Fibroblast of lung (primary cell): ENCODE data around the gene SLC6A13. TPM values are rescaled to one million over a fixed set of nuclear protein-coding genes. Genes with fewer than 3 reads are reported as not detected.

Experiments used
- DNase-seq, 2 donors: peaks; one replicate each; pipeline versions ENCODE4 v3.0.0 to v3.0.0-alpha.2; 2010; ENCODE audit warnings: low read depth in 2 of 2
- H2AFZ ChIP-seq: 2 replicates; pipeline ENCODE4 v1.5.1; 2012; ENCODE audit warnings: low read length, control low read depth, inconsistent platforms
- H3K27ac ChIP-seq: 2 replicates; pipeline ENCODE4 v1.5.1; 2011; ENCODE audit warnings: low read length, control low read depth; ENCODE audit not compliant: insufficient read depth
- H3K27me3 ChIP-seq: 2 replicates; pipeline ENCODE4 v1.5.1; 2011; ENCODE audit warnings: mild to moderate bottlenecking, low read length; ENCODE audit not compliant: control insufficient read depth, insufficient read depth
- H3K36me3 ChIP-seq: 2 replicates; pipeline ENCODE4 v1.5.1; 2011; ENCODE audit warnings: low read length; ENCODE audit not compliant: control insufficient read depth, insufficient read depth
- H3K4me1 ChIP-seq: 2 replicates; pipeline ENCODE4 v1.5.1; 2011; ENCODE audit warnings: low read length; ENCODE audit not compliant: control insufficient read depth, insufficient read depth; ENCODE audit errors: extremely low read depth
- H3K4me2 ChIP-seq: 2 replicates; pipeline ENCODE4 v1.5.1; 2011; ENCODE audit warnings: low read length, control low read depth; ENCODE audit not compliant: insufficient read depth; ENCODE audit errors: extremely low read depth
- H3K4me3 ChIP-seq, 4 experiments: fragments of 200-600 bp in 1 of 4; sonication (generic) in 1 of 4; replicated peaks in 1 of 4; 2 replicates each; pipeline ENCODE4 v1.5.1; 2011 to 2016; ENCODE audit warnings: low read length in 4 of 4, low read depth in 3 of 4, mild to moderate bottlenecking in 3 of 4, control low read depth in 2 of 4, inconsistent platforms in 1 of 4, mixed read lengths in 1 of 4; ENCODE audit not compliant: insufficient read depth in 1 of 4; ENCODE audit errors: control extremely low read depth in 1 of 4
- H3K79me2 ChIP-seq: 2 replicates; pipeline ENCODE4 v1.5.1; 2012; ENCODE audit warnings: mild to moderate bottlenecking, low read length, inconsistent platforms; ENCODE audit not compliant: control insufficient read depth, insufficient read depth
- H3K9ac ChIP-seq: 2 replicates; pipeline ENCODE4 v1.5.1; 2011; ENCODE audit warnings: mild to moderate bottlenecking, low read length, control low read depth; ENCODE audit not compliant: insufficient read depth
- H3K9me3 ChIP-seq: 2 replicates; pipeline ENCODE4 v1.5.1; 2012; ENCODE audit warnings: low read depth, low read length; ENCODE audit not compliant: control insufficient read depth, insufficient read depth
- H4K20me1 ChIP-seq: 2 replicates; pipeline ENCODE4 v1.5.1; 2011; ENCODE audit warnings: low read length; ENCODE audit not compliant: control insufficient read depth, insufficient read depth; ENCODE audit errors: extremely low read depth
- EZH2 ChIP-seq: IDR thresholded peaks from 2 replicates; pipeline ENCODE4 v1.5.1; 2012; ENCODE audit warnings: low read length, control low read depth, mild to moderate bottlenecking; ENCODE audit errors: missing control alignments
- polyA plus RNA-seq, 2 donors: library from polyadenylated mRNA; depleted of rRNA in 1 of 2; stranded (reverse) in 1 of 2; unstranded in 1 of 2; fragments of >200 nt; gene quantifications; 2 replicates each; pipeline ENCODE4 v1.2.1, GENCODE V29; 2011 to 2012; ENCODE audit warnings: missing spikeins in 1 of 2
- total RNA-seq: library from RNA; depleted of rRNA; stranded (reverse); fragments of >200 nt; gene quantifications from 2 replicates; pipeline ENCODE4 v1.2.1, GENCODE V29; 2014
- TF ChIP-seq, protein P1 (sequence below), 2 donors: IDR thresholded peaks in 1 of 2; conservative IDR thresholded peaks in 1 of 2; 1 replicate in 1 of 2; 2 replicates in 1 of 2; pipeline ENCODE4 v1.5.1; 2011 to 2012; ENCODE audit warnings: low read length in 2 of 2, control low read depth in 1 of 2, inconsistent platforms in 1 of 2, low read depth in 1 of 2, mild to moderate bottlenecking in 1 of 2

The SLC6A13 gene
- total and polyA plus RNA-seq, 2 donors (not counting 1 experiment from before 2014, with no cell fraction given): not detected

DNA sequence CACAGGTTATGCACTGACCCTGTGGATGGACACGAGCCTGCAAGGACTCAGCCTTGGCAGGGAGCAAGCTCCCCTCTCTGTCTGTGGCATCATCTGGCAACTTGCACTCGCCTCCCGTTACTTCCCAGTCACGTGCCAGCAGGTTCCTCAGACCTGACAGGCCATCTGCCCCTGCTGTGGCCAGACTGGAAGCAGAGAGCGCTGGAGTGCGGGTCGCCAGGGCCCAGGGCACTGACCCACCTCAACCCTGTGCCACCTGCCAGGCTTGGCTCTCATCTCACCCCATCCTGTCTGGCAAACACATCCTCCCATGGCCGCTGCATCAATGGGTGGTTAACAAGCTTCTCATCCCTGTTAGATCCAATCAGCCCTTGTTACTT lies 77.1 kb downstream of the SLC6A13 start:
- Histone ChIP-seq H3K36me3 (no peaks in the 10 kb centered on the region), H3K4me2 (no peak overlapping the region), H3K27me3 (no peaks in the 10 kb centered on the region), H3K79me2 (no peaks in the 10 kb centered on the region), H3K9me3 (no peaks in the 10 kb centered on the region), H2AFZ (no peak overlapping the region), H3K4me3 (no peak overlapping the region), H3K27ac (no peak overlapping the region), H3K9ac (no peak overlapping the region), H4K20me1 (no peaks in the 10 kb centered on the region), H3K4me1 (peaks cover 9% of the 10 kb centered on the region)
- no peak for DNase-seq
- no peak for TF ChIP-seq EZH2
- TF ChIP-seq, protein P1, sequence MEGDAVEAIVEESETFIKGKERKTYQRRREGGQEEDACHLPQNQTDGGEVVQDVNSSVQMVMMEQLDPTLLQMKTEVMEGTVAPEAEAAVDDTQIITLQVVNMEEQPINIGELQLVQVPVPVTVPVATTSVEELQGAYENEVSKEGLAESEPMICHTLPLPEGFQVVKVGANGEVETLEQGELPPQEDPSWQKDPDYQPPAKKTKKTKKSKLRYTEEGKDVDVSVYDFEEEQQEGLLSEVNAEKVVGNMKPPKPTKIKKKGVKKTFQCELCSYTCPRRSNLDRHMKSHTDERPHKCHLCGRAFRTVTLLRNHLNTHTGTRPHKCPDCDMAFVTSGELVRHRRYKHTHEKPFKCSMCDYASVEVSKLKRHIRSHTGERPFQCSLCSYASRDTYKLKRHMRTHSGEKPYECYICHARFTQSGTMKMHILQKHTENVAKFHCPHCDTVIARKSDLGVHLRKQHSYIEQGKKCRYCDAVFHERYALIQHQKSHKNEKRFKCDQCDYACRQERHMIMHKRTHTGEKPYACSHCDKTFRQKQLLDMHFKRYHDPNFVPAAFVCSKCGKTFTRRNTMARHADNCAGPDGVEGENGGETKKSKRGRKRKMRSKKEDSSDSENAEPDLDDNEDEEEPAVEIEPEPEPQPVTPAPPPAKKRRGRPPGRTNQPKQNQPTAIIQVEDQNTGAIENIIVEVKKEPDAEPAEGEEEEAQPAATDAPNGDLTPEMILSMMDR (conservative IDR thresholded peaks at IDR 0.05 in 1 of 2, IDR thresholded peaks at IDR 0.05 in 1 of 2; ENCODE audit: low read depth in 1 of 2, low read length in 2 of 2): no peak

DNA sequence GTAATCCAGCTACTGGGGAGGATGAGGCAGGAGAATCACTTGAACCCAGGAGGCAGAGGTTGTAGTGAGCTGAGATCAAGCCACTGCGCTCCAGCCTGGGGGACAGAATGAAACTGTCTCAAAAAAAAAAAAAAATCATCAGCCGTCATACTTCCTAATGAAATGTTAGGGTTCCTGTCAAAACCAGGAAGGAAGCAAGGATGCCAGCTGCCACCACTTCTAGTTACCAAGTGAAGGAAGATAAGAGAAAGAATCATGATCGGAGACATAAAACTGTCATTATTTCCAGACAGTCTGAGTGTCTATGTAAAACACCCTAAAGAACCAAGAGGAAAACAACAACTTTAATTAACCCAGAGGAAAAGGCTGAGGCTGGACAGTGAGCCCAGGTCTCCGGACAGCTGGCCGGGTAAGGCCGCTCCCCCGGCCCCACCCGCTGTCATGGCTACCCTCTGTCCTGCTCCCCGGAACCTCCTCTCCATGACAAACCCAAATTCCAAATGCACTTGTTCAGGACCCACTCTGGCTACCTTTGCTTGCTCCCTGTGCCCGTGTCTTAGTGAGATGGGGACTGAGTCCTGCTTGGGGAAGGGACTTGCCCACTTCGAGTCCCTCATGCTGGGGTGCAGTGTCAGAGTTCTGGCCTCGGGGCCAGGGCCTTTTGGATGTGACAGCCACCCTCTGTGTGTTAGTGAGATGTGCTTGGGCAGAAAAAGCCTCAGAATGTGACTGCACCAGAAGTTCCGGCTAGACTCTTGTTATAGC lies 77.6 kb downstream of the SLC6A13 start:
- H3K9ac ChIP-seq: no peak overlapping the region
- H3K4me3 ChIP-seq: no peak overlapping the region
- H3K27ac ChIP-seq: no peak overlapping the region
- H3K79me2 ChIP-seq: no peaks in the 10 kb centered on the region
- H3K9me3 ChIP-seq: no peaks in the 10 kb centered on the region
- H3K36me3 ChIP-seq: no peaks in the 10 kb centered on the region
- no peak overlapping the region for H2AFZ ChIP-seq
- H4K20me1 ChIP-seq: no peaks in the 10 kb centered on the region
- no peak overlapping the region for H3K4me2 ChIP-seq
- DNase-seq: no peak
- H3K27me3 ChIP-seq: no peaks in the 10 kb centered on the region
- H3K4me1 ChIP-seq: peaks cover 9% of the 10 kb centered on the region
- TF ChIP-seq, protein P1 (conservative IDR thresholded peaks at IDR 0.05 in 1 of 2, IDR thresholded peaks at IDR 0.05 in 1 of 2; ENCODE audit: low read depth in 1 of 2, low read length in 2 of 2): no peak
- TF ChIP-seq EZH2: no peak

DNA sequence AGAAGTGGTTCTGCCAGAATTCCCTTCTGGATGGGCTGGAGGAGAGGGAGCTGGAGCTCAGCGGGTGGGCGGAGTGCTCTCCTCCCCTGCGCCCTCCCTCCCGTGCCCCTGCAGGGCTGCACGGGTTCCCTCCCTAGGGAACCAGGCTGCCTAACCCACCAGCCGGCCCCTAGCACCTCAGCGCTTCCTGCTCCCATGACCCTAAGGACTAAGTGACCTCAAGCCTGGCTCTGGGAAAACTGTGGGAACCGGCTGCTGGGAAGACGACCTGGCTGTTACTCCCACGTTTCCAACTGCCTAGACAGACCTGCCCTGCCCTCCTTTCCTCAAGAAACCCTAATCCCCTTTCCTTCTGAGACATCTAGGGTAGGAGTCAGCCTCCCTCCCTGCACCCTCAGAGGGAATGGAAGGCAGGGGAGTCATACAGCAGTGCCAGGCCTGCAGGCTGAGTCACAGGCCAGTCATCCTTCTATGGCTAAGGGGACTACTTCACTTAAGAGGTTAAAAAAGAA lies 80.2 kb downstream of the SLC6A13 start:
- no peaks in the 10 kb centered on the region for H4K20me1 ChIP-seq
- H3K4me2 ChIP-seq: no peak overlapping the region
- no peaks in the 10 kb centered on the region for H3K27me3 ChIP-seq
- DNase-seq: peak; percentile 70 to 83
- H3K9ac ChIP-seq: no peak overlapping the region
- TF ChIP-seq EZH2: no peak
- TF ChIP-seq, protein P1 (conservative IDR thresholded peaks at IDR 0.05 in 1 of 2, IDR thresholded peaks at IDR 0.05 in 1 of 2; ENCODE audit: low read depth in 1 of 2, low read length in 2 of 2): no peak
- no peaks in the 10 kb centered on the region for H3K79me2 ChIP-seq
- H3K4me1 ChIP-seq: peaks cover 9% of the 10 kb centered on the region
- peak overlapping the region; percentile 16 for H3K27ac ChIP-seq
- H3K9me3 ChIP-seq: no peaks in the 10 kb centered on the region
- H3K36me3 ChIP-seq: no peaks in the 10 kb centered on the region
- H2AFZ ChIP-seq: peak overlapping the region; percentile 17
- H3K4me3 ChIP-seq: no peak overlapping the region
